PC-9 (cell line): Measurements from ENCODE around the gene LIME1. TPM values are rescaled to one million over a fixed set of nuclear protein-coding genes. Genes with fewer than 3 reads are reported as not detected.

Experiments used
- BruUV-seq: library from RNA; stranded (reverse); fragments of 400-500 nt; replicated peaks from 2 replicates; lab custom pipeline; 2021; lab: Mats Ljungman, UMichigan
- CTCF ChIA-PET: fragments of 300-600 bp; sonication (Branson Sonifier 250); formaldehyde crosslinking; loops from one replicate; lab custom pipeline; 2022; ENCODE audit warnings: antibody characterized with exemption; lab: Charles Lee
- POLR2A ChIA-PET: fragments of 300-600 bp; sonication (Branson Sonifier 250); formaldehyde crosslinking; loops from one replicate; lab custom pipeline; 2022; ENCODE audit warnings: antibody characterized with exemption; ENCODE audit not compliant: unreplicated experiment; lab: Charles Lee
- DNase-seq, 2 experiments: peaks; one replicate each; pipeline versions ENCODE4 v3.0.0 to v3.0.0-alpha.2; 2015 to 2022; ENCODE audit warnings: mixed read lengths in 1 of 2
- H2AFZ ChIP-seq: fragments of 200-600 bp; sonication (generic); 2 replicates; pipeline ENCODE4 v1.8.1; 2017; ENCODE audit warnings: antibody characterized with exemption
- H3F3A ChIP-seq: fragments of 200-600 bp; sonication (generic); 2 replicates; pipeline ENCODE4 v1.8.1; 2017; ENCODE audit warnings: antibody characterized with exemption, mild to moderate bottlenecking, low read depth; ENCODE audit not compliant: insufficient read depth
- H3K27ac ChIP-seq: fragments of 200-600 bp; sonication (generic); 2 replicates; pipeline ENCODE4 v1.6.1; 2016; ENCODE audit warnings: mixed run types
- H3K27me3 ChIP-seq: fragments of 200-600 bp; sonication (generic); 2 replicates; pipeline ENCODE4 v1.6.1; 2016; ENCODE audit warnings: low read depth, mixed run types; ENCODE audit not compliant: insufficient read depth
- H3K36me3 ChIP-seq: fragments of 200-600 bp; sonication (generic); 2 replicates; pipeline ENCODE4 v1.6.1; 2016; ENCODE audit warnings: low read depth, mixed run types
- H3K4me1 ChIP-seq: fragments of 200-600 bp; sonication (generic); replicated peaks from 2 replicates; pipeline ENCODE4 v1.6.1; 2016; ENCODE audit warnings: mixed run types; ENCODE audit not compliant: insufficient read depth
- H3K4me2 ChIP-seq: fragments of 200-600 bp; sonication (generic); 2 replicates; pipeline ENCODE4 v1.6.1; 2017; ENCODE audit warnings: mixed run types
- H3K4me3 ChIP-seq: fragments of 200-600 bp; sonication (generic); 2 replicates; pipeline ENCODE4 v1.6.1; 2016; ENCODE audit warnings: mixed run types
- H3K79me2 ChIP-seq: fragments of 200-600 bp; sonication (generic); 2 replicates; pipeline ENCODE4 v1.6.1; 2017; ENCODE audit warnings: low read depth, mixed run types
- H3K9me2 ChIP-seq: fragments of 200-600 bp; sonication (generic); 2 replicates; pipeline ENCODE4 v1.8.1; 2017; ENCODE audit warnings: mild to moderate bottlenecking; ENCODE audit not compliant: insufficient read depth
- H3K9me3 ChIP-seq: fragments of 200-600 bp; sonication (generic); 2 replicates; pipeline ENCODE4 v1.8.1; 2016; ENCODE audit warnings: low read depth; ENCODE audit not compliant: insufficient read depth
- H4K20me1 ChIP-seq: fragments of 200-600 bp; sonication (generic); 2 replicates; pipeline ENCODE4 v1.8.1; 2017; ENCODE audit not compliant: insufficient read depth
- CTCF ChIP-seq: fragments of 200-600 bp; sonication (generic); conservative IDR thresholded peaks from 2 replicates; pipeline ENCODE4 v1.6.1; 2017; ENCODE audit warnings: mixed run types, antibody characterized with exemption, mild to moderate bottlenecking, moderate library complexity
- EZH2 ChIP-seq: fragments of 200-600 bp; sonication (generic); IDR thresholded peaks from 2 replicates; pipeline ENCODE4 v1.8.0; 2017; ENCODE audit warnings: antibody characterized with exemption, low read depth
- intact Hi-C: fragments of 100-400 bp; cut with micrococcal nuclease; formaldehyde crosslinking; loops from one replicate; pipeline ENCODE4 v1.10.0; 2022; ENCODE audit not compliant: unreplicated experiment
- total RNA-seq: library from RNA; stranded (reverse); gene quantifications from 2 replicates; pipeline ENCODE4 v1.2.3, GENCODE V29; 2021

LIME1 gene
- total RNA-seq, 1 experiment from 2014 or later, result 18.7 TPM

GRCh38 chr20:63751471-63752271 lies 15.2 kb downstream of the LIME1 start:
- H2AFZ ChIP-seq, result no peak overlapping the region
- H3K4me1 ChIP-seq, result no peaks in the 10 kb centered on the region
- H3K9me3 ChIP-seq, result no peaks in the 10 kb centered on the region
- BruUV-seq, result no TSS peak
- H3K27ac ChIP-seq, result no peak overlapping the region
- H3K4me2 ChIP-seq, result no peak overlapping the region
- H3K27me3 ChIP-seq, result no peaks in the 10 kb centered on the region
- TF ChIP-seq CTCF, result no peak
- TF ChIP-seq EZH2, result no peak
- intact Hi-C loops, result no loop called here
- no peaks in the 10 kb centered on the region for H3K36me3 ChIP-seq
- DNase-seq, result no peak
- no peaks in the 10 kb centered on the region for H3K79me2 ChIP-seq
- no peak overlapping the region for H3K4me3 ChIP-seq
- 0 out of 2 replicates have a peak, but pooled peaks cover 5% of the 10 kb centered on the region for H4K20me1 ChIP-seq
- CTCF ChIA-PET, result no interaction called here
- POLR2A ChIA-PET, result interaction anchor here (0.6 kb wide), 1 partner anchor 196 kb away, joined by 3 read pairs; no protein-coding TSS in a partner anchor
- H3F3A ChIP-seq, result peaks cover 12% of the 10 kb centered on the region; the same call in 1 of the 2 replicates
- H3K9me2 ChIP-seq, result no peaks in the 10 kb centered on the region

DNA sequence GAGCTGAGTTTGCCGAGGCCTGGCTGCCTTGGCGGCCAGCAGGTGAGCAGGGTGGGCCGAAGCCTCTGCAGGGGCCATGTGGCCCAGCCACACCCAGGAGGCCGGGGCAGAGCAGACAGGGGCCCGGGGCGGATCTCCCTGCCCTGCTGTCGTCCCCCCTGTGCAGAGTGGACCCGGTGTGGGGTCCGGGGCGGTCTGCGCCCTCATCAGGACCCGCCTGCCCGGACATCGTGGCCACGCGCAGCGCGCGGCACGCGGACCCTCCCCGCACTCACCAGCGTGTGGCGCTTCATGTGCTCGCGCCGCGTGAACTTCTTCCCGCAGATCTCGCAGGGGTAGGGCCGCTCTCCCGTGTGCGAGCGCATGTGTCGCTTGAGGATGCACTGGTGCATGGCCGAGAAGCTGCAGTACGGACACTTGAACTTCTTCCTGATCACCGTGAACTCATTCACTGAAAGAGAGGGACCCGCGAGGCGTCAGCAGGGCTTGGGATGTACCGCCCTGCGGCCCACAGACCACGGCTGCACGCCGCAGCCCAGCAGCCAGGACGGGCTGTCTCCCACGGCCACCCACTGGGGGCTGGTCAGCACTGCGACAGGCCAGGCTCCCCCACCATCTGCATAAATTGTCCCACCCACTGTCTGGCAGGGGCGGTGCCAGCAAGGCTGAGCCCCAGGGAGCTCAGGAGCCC lies 16.1 kb downstream of the LIME1 start:
- Histone ChIP-seq H3K4me1 (no peaks in the 10 kb centered on the region), H3K4me2 (no peak overlapping the region), H3K27me3 (no peaks in the 10 kb centered on the region), H3K79me2 (no peaks in the 10 kb centered on the region), H3K9me2 (no peaks in the 10 kb centered on the region), H2AFZ (no peak overlapping the region), H4K20me1 (0 out of 2 replicates have a peak, but pooled peaks cover 5% of the 10 kb centered on the region), H3K9me3 (no peaks in the 10 kb centered on the region), H3K27ac (no peak overlapping the region), H3K4me3 (no peak overlapping the region), H3K36me3 (no peaks in the 10 kb centered on the region), H3F3A (peaks cover 12% of the 10 kb centered on the region; the same call in 1 of the 2 replicates)
- no TSS peak for BruUV-seq
- TF ChIP-seq CTCF (no peak), EZH2 (no peak)
- POLR2A ChIA-PET, result no interaction called here
- intact Hi-C loops, result no loop called here
- CTCF ChIA-PET, result interaction anchor here (0.6 kb wide), 1 partner anchor 222 kb away, joined by 5 read pairs; no protein-coding TSS in a partner anchor
- no peak for DNase-seq

- Histone ChIP-seq H3K9me3 (no peaks in the 10 kb centered on the region), H3K4me2 (no peak overlapping the region), H3K27me3 (peaks cover 4% of the 10 kb centered on the region; the same call in 1 of the 2 replicates), H3F3A (peaks cover 12% of the 10 kb centered on the region; the same call in 1 of the 2 replicates), H4K20me1 (0 out of 2 replicates have a peak, but pooled peaks cover 5% of the 10 kb centered on the region), H3K27ac (no peak overlapping the region), H3K4me1 (no peaks in the 10 kb centered on the region), H2AFZ (no peak overlapping the region), H3K36me3 (no peaks in the 10 kb centered on the region), H3K4me3 (no peak overlapping the region), H3K9me2 (no peaks in the 10 kb centered on the region), H3K79me2 (no peaks in the 10 kb centered on the region)
- intact Hi-C loops, result no loop called here
- CTCF ChIA-PET, result no interaction called here
- POLR2A ChIA-PET, result no interaction called here
- no peak for TF ChIP-seq CTCF
- BruUV-seq, result no TSS peak
- no peak for DNase-seq
Observed at GRCh38 chr20:63753381-63753780, 16.9 kb downstream of the LIME1 start.
